Activated T-cell treated with anti-CD3 and anti-CD28 coated beads, Interleukin-2, amount 50 U/mL, for 4 hours (primary cell): Measurements from ENCODE around the gene RABL6. TPM values are rescaled to one million over a fixed set of nuclear protein-coding genes. Genes with fewer than 3 reads are reported as not detected.

Source experiments
- ATAC-seq, 2 donors: fragments of 200-7000 bp; cut with Tn5 transposase; one replicate each; pipeline ENCODE4 v1.10.0; 2021
- DNase-seq: peaks from one replicate; pipeline ENCODE4 v3.0.0-alpha.2; 2020
- H3K27me3 Mint-ChIP-seq: one replicate; pipeline ENCODE4 v1.8.0; 2021; ENCODE audit warnings: low read depth, mixed read lengths
- H3K36me3 Mint-ChIP-seq: one replicate; pipeline ENCODE4 v1.8.0; 2022; ENCODE audit warnings: mixed read lengths; ENCODE audit not compliant: insufficient read depth
- H3K4me1 Mint-ChIP-seq: one replicate; pipeline ENCODE4 v1.8.0; 2021; ENCODE audit warnings: low read depth, mixed read lengths
- H3K4me3 Mint-ChIP-seq: one replicate; pipeline ENCODE4 v1.8.0; 2021; ENCODE audit warnings: mild to moderate bottlenecking, moderate library complexity, mixed read lengths
- H3K9me3 Mint-ChIP-seq: one replicate; pipeline ENCODE4 v1.8.0; 2021; ENCODE audit warnings: mixed read lengths
- total RNA-seq, 3 donors: library from RNA; stranded (reverse); gene quantifications; one replicate each; pipeline ENCODE4 v1.2.1, GENCODE V29; 2021

RABL6 gene
- total RNA-seq, 3 donors from 2014 or later: 90.6 to 103 (median 100) TPM

GRCh38 chr9:136846376-136847087, 38.8 kb downstream of the RABL6 start:
- Mint-ChIP-seq H3K9me3 (no peaks in the 10 kb centered on the region), H3K4me1 (peaks cover 27% of the 10 kb centered on the region), H3K36me3 (no peaks in the 10 kb centered on the region), H3K4me3 (peak overlapping the region; percentile 37), H3K27me3 (peaks cover 16% of the 10 kb centered on the region)
- DNase-seq: peak; percentile 36
- no peak for ATAC-seq

GRCh38 chr9:136847088-136847825, 39.5 kb downstream of the RABL6 start:
- H3K9me3 Mint-ChIP-seq: no peaks in the 10 kb centered on the region
- peak overlapping the region; percentile 91 for H3K4me3 Mint-ChIP-seq
- peaks cover 16% of the 10 kb centered on the region for H3K27me3 Mint-ChIP-seq
- H3K4me1 Mint-ChIP-seq: peaks cover 23% of the 10 kb centered on the region
- ATAC-seq (no peak), DNase-seq (no peak)
- H3K36me3 Mint-ChIP-seq: no peaks in the 10 kb centered on the region

- peaks cover 21% of the 10 kb centered on the region for H3K4me1 Mint-ChIP-seq
- peaks cover 16% of the 10 kb centered on the region for H3K27me3 Mint-ChIP-seq
- no peaks in the 10 kb centered on the region for H3K9me3 Mint-ChIP-seq
- DNase-seq (peak; percentile 56), ATAC-seq (peak; percentile 25 to 27)
- H3K36me3 Mint-ChIP-seq: no peaks in the 10 kb centered on the region
- peak overlapping the region; percentile 91 for H3K4me3 Mint-ChIP-seq
Measured at GRCh38 chr9:136847826-136848392, 40.2 kb downstream of the RABL6 start.

- Mint-ChIP-seq H3K36me3 (no peaks in the 10 kb centered on the region), H3K9me3 (no peaks in the 10 kb centered on the region), H3K27me3 (peaks cover 16% of the 10 kb centered on the region), H3K4me1 (peaks cover 19% of the 10 kb centered on the region), H3K4me3 (peak overlapping the region; percentile 91)
- DNase-seq (no peak), ATAC-seq (peak; percentile 6 to 7)
Measured at GRCh38 chr9:136848393-136849037, 40.8 kb downstream of the RABL6 start.

GRCh38 chr9:136849038-136849959, 41.6 kb downstream of the RABL6 start, which contains the start of gene PHPT1:
TSS of gene PHPT1 (plus strand) at chr9:136849409. CDS start at chr9:136849431, 22 bp downstream.
- Mint-ChIP-seq H3K4me3 (peak within 1 kb of the TSS; percentile 91), H3K9me3 (no peaks in the 10 kb centered on the region), H3K36me3 (no peaks in the 10 kb centered on the region), H3K4me1 (peaks cover 16% of the 10 kb centered on the region), H3K27me3 (peaks cover 16% of the 10 kb centered on the region)
- DNase-seq: peak; percentile 95
- peak; percentile 91 for ATAC-seq

GRCh38 chr9:136849960-136850865, 42.5 kb downstream of the RABL6 start:
- H3K27me3 Mint-ChIP-seq: peaks cover 15% of the 10 kb centered on the region
- H3K4me1 Mint-ChIP-seq: peaks cover 15% of the 10 kb centered on the region
- H3K4me3 Mint-ChIP-seq: peak overlapping the region; percentile 91
- H3K36me3 Mint-ChIP-seq: no peaks in the 10 kb centered on the region
- ATAC-seq: no peak
- DNase-seq: no peak
- H3K9me3 Mint-ChIP-seq: no peaks in the 10 kb centered on the region

- Mint-ChIP-seq H3K4me1 (peaks cover 14% of the 10 kb centered on the region), H3K36me3 (no peaks in the 10 kb centered on the region), H3K4me3 (peak overlapping the region; percentile 16), H3K27me3 (peaks cover 12% of the 10 kb centered on the region), H3K9me3 (no peaks in the 10 kb centered on the region)
- ATAC-seq: no peak
- no peak for DNase-seq
Measured at GRCh38 chr9:136850866-136851775, 43.4 kb downstream of the RABL6 start.

- H3K4me1 Mint-ChIP-seq: peaks cover 11% of the 10 kb centered on the region
- DNase-seq (no peak), ATAC-seq (no peak)
- peaks cover 7% of the 10 kb centered on the region for H3K27me3 Mint-ChIP-seq
- H3K36me3 Mint-ChIP-seq: no peaks in the 10 kb centered on the region
- no peaks in the 10 kb centered on the region for H3K9me3 Mint-ChIP-seq
- H3K4me3 Mint-ChIP-seq: no peak within 1 kb of the TSS
Measured at GRCh38 chr9:136851941-136852663, 44.4 kb downstream of the RABL6 start, which contains the start of gene MAMDC4. TSS of gene MAMDC4 (plus strand) at chr9:136852346. CDS start at chr9:136852417, 71 bp downstream.

- Mint-ChIP-seq H3K9me3 (no peaks in the 10 kb centered on the region), H3K27me3 (peaks cover 2% of the 10 kb centered on the region), H3K4me3 (no peak overlapping the region), H3K36me3 (no peaks in the 10 kb centered on the region), H3K4me1 (peaks cover 6% of the 10 kb centered on the region)
- ATAC-seq (no peak), DNase-seq (no peak)
Measured at GRCh38 chr9:136852664-136853595, 45.2 kb downstream of the RABL6 start.

- no peak for DNase-seq
- peaks cover 5% of the 10 kb centered on the region for H3K4me1 Mint-ChIP-seq
- H3K27me3 Mint-ChIP-seq: no peaks in the 10 kb centered on the region
- no peaks in the 10 kb centered on the region for H3K36me3 Mint-ChIP-seq
- H3K4me3 Mint-ChIP-seq: no peak overlapping the region
- no peak for ATAC-seq
- H3K9me3 Mint-ChIP-seq: no peaks in the 10 kb centered on the region
Measured at GRCh38 chr9:136853596-136854112, 45.9 kb downstream of the RABL6 start.
